Upper lobe of left lung (tissue), 4 donors: Measurements from ENCODE around the gene RALGAPA2.

Experiments
- POLR2A ChIP-seq, 4 donors: fragments of 450-650 bp; IDR thresholded peaks; one replicate each; pipeline ENCODE4 v1.5.1; 2016 to 2017; ENCODE audit warnings: antibody characterized with exemption in 4 of 4, mild to moderate bottlenecking in 2 of 4
- POLR2AphosphoS5 ChIP-seq, 2 donors: sonication (generic); formaldehyde crosslinking; IDR thresholded peaks; one replicate each; pipeline ENCODE4 v1.5.1; 2017; ENCODE audit warnings: antibody characterized with exemption in 2 of 2

- no peak for TF ChIP-seq POLR2A (IDR thresholded peaks at IDR 0.05)
- no peak for TF ChIP-seq POLR2AphosphoS5 (IDR thresholded peaks at IDR 0.05)
Observed at GRCh38 chr20:20459726-20460125, 252.7 kb downstream of the RALGAPA2 start.
